NCI-H1930 (cell line): ENCODE results near the gene UNC5B.

Source experiments
- DNase-seq, 2 experiments: peaks; one replicate each; lab custom pipeline; 2025; lab: John Stamatoyannopoulos, UW

Gene UNC5B

DNA sequence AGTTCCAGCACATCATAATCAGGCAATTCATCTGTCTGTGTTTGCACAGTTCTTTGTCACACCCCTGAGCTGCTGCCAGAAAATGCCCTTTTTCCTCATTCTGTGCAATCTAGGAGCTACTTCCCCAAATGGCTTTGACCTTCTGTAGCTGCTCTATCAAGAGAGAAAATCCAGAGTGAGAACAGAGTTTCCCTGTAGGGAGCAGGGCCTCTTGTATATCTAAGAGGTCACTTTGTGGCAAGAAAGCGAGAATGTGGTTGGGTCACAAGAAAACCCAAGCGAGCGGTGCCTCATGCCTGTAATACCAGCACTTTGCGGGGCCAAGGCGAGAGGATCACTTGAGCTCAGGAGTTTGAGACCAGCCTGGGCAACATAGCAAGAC, 131.0 kb downstream of the UNC5B start:
- no peak for DNase-seq

DNA sequence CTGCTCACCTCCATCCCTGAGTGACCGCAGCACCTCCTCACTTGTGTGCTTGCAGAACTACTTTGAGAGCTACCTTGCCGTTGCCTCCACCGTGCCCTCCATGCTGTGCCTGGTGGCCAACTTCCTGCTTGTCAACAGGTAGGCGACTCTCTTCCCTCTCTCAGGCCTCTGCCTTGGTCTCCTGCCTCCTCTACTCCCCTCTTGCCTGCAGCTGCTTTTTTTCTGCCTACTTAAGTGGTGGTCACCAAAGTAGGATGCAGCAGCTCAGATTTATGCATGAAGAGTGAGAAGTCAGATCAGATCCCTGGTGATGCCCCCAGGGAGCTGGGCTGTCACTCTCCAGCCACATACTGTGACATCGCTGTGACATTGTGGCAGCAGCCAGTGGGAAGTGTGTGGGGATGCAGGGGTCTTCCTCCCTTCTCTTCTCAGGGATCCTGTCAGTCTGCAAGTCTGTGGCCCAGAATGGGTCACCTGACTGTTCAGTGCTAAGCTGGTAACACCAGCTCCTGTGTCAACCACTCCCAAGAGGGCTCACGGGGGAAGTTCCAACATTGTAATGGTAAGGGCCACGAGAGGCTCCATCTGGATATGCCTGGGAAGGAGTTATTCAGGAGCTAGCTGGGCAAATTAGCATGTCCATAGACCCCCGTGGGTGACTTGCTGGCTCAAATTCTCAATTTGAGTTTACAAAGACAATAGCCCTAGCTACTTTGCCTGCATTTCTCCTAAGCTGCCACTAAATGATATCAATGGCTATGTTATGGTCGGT, 132.0 kb downstream of the UNC5B start:
- no peak for DNase-seq

DNA sequence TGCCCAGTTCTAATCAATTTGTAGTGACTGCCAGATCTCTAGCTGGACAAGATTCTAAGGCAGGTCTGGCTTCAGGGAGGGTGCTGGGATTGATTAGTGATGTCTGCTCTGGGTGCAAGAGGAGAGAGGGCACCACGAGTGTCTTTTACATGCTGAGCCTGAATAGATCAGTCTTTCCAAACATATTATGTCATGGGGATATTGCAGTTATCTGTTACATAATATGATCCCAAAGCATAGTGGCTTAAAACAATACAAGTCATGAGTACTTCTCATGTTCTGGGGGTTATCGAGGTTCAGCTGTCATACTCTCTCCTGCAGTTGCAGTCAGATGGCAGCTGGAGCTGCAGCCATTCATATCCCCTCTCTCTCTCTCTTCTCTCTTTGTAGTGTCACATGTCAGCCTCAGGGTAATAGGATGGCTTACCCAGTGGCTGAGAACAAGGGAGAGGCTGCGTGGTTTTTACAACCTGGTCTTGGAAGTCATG, 132.7 kb downstream of the UNC5B start:
- DNase-seq: no peak

DNA sequence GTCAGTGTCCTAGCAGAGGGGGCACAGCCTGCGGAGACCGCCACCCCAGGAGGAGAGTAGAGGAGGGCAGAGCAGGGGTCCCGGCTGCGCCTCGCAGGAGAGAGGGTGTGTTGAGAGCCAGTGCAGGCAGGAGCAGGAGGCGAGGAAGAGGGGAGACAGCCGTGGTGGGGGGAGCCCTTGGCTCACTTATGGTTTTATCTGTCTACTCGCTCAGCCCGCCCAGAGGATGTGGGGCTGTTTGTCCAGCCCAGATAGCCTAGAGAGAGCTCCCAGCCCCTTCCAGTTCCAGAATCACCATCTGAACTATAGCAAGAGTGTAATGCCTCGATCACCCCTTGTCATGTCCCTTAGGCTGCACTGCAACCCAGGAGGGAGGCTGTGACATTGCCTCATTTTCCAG, 133.3 kb downstream of the UNC5B start:
- no peak for DNase-seq

DNA sequence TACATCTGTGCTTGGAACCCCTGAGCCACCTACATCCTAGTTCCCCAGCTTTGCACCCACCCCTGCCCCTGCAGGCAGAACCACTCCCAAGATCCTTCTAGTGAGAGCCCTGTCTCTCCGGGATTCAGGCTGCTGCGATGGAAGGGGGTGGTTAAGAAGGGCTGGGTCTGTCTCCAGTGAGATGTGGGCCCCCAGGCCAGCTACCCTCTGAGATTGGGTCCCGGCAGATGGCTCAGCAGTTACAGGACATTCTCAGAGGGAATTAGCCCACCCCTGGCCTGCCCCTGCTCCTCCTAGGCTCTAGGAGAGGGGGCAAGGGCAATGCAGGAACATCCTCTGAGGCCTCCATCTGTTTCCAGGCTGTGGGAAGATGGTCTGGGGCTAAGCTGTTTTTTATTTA, 134.4 kb downstream of the UNC5B start:
- no peak for DNase-seq

DNA sequence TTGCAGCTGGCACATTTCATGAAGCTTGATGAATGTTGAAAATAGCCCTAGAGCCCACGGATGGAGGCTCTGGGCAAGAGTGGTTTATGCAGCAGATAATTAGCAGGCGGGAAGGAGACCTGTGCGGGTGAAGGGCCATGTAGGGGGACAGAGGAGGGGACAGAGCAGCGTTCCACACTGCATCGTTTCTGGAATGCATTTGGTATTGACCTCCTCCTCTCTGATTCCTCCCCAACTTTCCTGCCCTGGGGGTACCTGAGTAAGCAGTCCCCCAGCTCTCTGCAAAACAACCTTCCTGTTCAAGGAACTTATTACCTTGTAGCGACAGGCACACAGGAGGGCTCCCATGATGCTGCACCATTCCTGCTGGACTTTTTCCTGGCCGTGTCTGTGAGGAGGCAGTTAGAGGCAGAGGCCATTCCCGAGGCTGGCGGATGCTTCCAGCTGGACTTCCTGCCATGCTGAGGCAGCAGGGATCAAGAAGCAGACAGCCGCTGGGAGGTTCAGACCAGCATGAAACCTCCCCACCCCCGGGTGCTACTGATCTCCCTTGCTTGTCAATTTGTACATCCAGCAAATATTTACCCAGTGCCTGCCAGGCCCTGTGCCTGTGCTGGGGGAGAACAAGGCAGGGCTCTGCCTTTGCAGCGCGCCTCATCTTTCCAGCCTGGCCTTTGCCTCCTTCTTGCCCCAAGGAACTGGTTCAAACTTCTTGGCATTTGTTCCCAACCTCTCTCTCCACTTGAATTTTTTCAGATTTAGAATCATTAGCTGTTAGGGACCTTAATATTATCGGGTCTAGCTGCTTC, 135.4 kb downstream of the UNC5B start:
- no peak for DNase-seq

DNA sequence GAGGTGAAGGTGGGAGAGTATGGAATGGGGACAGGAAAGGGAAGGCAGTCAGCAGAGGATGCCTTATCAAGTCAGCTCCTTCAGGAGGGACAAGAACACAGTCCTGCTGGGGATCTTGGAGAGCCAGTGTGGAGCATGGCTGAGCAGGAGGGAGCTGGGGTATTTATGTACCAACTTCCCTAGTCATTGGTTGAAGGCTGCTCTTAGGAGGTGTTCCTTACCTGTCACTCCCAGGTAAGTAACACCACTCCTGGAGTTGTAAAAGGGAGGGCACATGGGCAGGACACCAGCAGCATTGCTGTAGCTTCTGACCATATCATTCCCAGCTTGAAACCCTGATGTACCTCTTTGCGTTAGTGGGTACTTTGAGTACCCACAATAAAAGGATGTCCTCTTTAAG, 136.5 kb downstream of the UNC5B start:
- DNase-seq: no peak

DNA sequence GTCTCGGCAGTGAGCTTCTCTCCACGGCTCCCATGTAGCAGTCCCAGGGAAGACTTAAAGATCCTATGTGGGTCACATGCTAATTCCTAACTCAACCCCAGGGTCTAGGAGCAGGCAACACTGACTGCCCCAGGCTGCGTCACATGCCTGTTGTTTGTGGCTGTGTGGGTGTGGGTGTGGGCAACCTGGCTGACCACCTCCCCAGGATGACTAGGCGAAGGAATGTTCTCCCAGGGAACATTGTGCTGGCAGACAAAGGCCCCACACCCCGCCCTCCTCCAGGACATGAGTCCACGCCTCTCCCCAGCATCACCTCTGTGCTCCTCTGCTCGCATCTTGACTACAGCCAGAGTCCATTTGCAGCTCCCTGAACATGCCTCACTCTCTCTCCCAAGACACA, 137.0 kb downstream of the UNC5B start:
- no peak for DNase-seq

DNA sequence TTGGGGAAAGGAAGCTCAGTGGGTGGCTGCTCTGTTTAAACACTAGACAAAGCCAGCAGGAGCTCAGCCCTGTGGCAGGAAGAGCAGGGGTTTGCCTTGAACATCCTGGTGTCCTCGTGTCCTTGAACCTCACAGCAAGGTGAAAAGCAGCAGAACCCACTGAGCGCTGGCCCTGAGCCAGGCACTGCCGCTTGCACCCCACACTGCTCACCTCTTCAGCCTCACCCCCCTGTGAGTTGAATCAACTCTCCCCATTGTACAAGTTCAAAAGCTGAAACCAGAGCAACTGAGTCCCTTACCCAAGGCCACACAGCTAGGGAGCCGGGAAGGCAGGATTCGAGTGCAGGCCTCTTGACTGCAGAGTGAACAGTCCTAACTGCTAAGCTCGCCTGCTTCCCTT, 138.7 kb downstream of the UNC5B start:
- no peak for DNase-seq

DNA sequence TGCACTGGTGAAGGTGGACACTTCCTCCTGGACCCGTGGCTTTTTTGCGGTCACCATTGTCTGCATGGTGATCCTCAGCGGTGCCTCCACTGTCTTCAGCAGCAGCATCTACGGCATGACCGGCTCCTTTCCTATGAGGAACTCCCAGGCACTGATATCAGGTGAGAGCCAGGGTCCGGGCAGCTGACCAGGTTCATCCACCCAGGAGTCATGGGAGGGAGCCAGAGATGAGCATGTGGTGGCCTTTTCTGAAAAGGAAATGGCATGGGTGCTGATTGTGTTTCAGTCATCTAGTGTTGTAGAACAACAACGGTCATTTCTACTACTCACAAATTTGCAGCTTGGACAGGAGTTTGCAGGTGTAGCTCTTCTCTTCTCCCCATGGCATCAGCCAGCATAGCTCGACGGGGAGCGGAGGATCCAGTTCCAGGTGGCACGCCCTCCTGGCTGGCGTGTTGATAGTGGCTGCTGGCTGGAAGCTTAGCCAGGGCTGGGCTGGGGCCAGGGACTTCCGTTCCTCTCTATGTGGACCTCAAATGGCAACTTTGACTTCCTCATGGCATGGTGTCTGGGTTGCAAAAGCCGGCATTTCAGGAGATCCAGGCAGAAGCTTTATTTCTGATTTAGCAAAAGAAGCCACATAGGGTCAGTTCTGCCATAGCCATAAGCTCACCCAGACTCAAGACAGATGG, 139.4 kb downstream of the UNC5B start:
- DNase-seq: no peak
